SK-N-SH (cell line): ENCODE results near the gene INPP5A. TPM values are rescaled to one million over a fixed set of nuclear protein-coding genes. Genes with fewer than 3 reads are reported as not detected.

Source experiments
- CTCF ChIA-PET: fragments of 300-600, 350-600 bp; formaldehyde crosslinking; extraction: SDS; loops from one replicate; lab custom pipeline; 2021; lab: Yijun Ruan, JAX
- POLR2A ChIA-PET: fragments of 350-600 bp; sonication (Branson Sonifier 250); formaldehyde crosslinking; extraction: SDS; loops from one replicate; lab custom pipeline; 2020; ENCODE audit warnings: antibody characterized with exemption, inconsistent platforms; lab: Yijun Ruan, JAX
- DNase-seq: peaks from one replicate; pipeline ENCODE4 v3.0.0; 2012
- H2AFZ ChIP-seq: fragments of 200-600 bp; sonication (generic); 2 replicates; pipeline ENCODE4 v1.8.1; 2016; ENCODE audit warnings: antibody characterized with exemption, mild to moderate bottlenecking, low read depth
- H3F3A ChIP-seq: fragments of 200-600 bp; sonication (generic); replicated peaks from 2 replicates; pipeline ENCODE3; 2016; ENCODE audit warnings: antibody characterized with exemption, mild to moderate bottlenecking; ENCODE audit not compliant: insufficient read depth
- H3K27ac ChIP-seq, 2 experiments: fragments of 200-500 bp in 1 of 2; fragments of 200-600 bp in 1 of 2; sonication (Bioruptor generic) in 1 of 2; sonication (generic), shearing (Covaris generic) in 1 of 2; 2 replicates each; pipeline versions ENCODE4 v1.5.1 to v1.6.1; 2014 to 2016; ENCODE audit warnings: low read depth in 2 of 2, inconsistent platforms in 1 of 2, low read length in 1 of 2, mild to moderate bottlenecking in 1 of 2, mixed read lengths in 1 of 2
- H3K27me3 ChIP-seq: fragments of 200-600 bp; sonication (generic), shearing (Covaris generic); 2 replicates; pipeline ENCODE4 v1.6.1; 2016; ENCODE audit warnings: mixed run types; ENCODE audit not compliant: insufficient read depth
- H3K36me3 ChIP-seq, 2 experiments: fragments of 200-500 bp in 1 of 2; fragments of 200-600 bp in 1 of 2; sonication (Bioruptor generic) in 1 of 2; sonication (generic) in 1 of 2; replicated peaks in 1 of 2; 2 replicates each; pipeline versions ENCODE3 to v1.5.1; 2014 to 2016; ENCODE audit warnings: low read length in 1 of 2, mild to moderate bottlenecking in 1 of 2; ENCODE audit not compliant: insufficient read depth in 2 of 2, control insufficient read depth in 1 of 2
- H3K4me1 ChIP-seq, 2 experiments: fragments of 200-500 bp in 1 of 2; fragments of 200-600 bp in 1 of 2; sonication (Bioruptor generic) in 1 of 2; sonication (generic), shearing (Covaris generic) in 1 of 2; 2 replicates each; pipeline versions ENCODE4 v1.5.1 to v1.6.1; 2014 to 2016; ENCODE audit warnings: low read depth in 1 of 2, low read length in 1 of 2, mixed run types in 1 of 2; ENCODE audit not compliant: insufficient read depth in 2 of 2, control insufficient read depth in 1 of 2
- H3K4me2 ChIP-seq: fragments of 200-600 bp; sonication (generic), shearing (Covaris generic); 2 replicates; pipeline ENCODE4 v1.6.1; 2017; ENCODE audit warnings: mixed run types
- H3K4me3 ChIP-seq, 2 experiments: fragments of 200-500 bp in 1 of 2; fragments of 200-600 bp in 1 of 2; sonication (Bioruptor generic) in 1 of 2; sonication (generic), shearing (Covaris generic) in 1 of 2; 2 replicates each; pipeline versions ENCODE4 v1.5.1 to v1.8.1; 2014 to 2016; ENCODE audit warnings: low read depth in 2 of 2, inconsistent platforms in 1 of 2, low read length in 1 of 2, mild to moderate bottlenecking in 1 of 2, mixed read lengths in 1 of 2, moderate library complexity in 1 of 2
- H3K79me2 ChIP-seq: fragments of 200-600 bp; sonication (generic); 2 replicates; pipeline ENCODE4 v1.8.1; 2017; ENCODE audit warnings: mild to moderate bottlenecking; ENCODE audit not compliant: insufficient read depth
- H3K9ac ChIP-seq: fragments of 200-600 bp; sonication (generic); 2 replicates; pipeline ENCODE4 v1.6.1; 2017; ENCODE audit warnings: mixed run types
- H3K9me2 ChIP-seq: fragments of 200-600 bp; sonication (generic); 2 replicates; pipeline ENCODE4 v1.6.1; 2017; ENCODE audit warnings: mixed run types
- H3K9me3 ChIP-seq: fragments of 200-600 bp; sonication (generic); 2 replicates; pipeline ENCODE4 v1.6.1; 2017; ENCODE audit warnings: mixed run types, mild to moderate bottlenecking, moderate library complexity
- H4K20me1 ChIP-seq: fragments of 200-600 bp; sonication (generic); 2 replicates; pipeline ENCODE4 v1.6.1; 2017; ENCODE audit warnings: mild to moderate bottlenecking, mixed run types; ENCODE audit not compliant: insufficient read depth
- CHD2 ChIP-seq: fragments of 150-350 bp; IDR thresholded peaks from 2 replicates; pipeline ENCODE4 v1.6.1; 2018; ENCODE audit warnings: low read length; ENCODE audit not compliant: partially characterized antibody
- ELF1 ChIP-seq: IDR thresholded peaks from 2 replicates; pipeline ENCODE4 v1.4.0; 2012
- EP300 ChIP-seq, 2 experiments: IDR thresholded peaks; 2 replicates each; pipeline versions ENCODE4 v1.4.0 to v1.6.1; 2012; ENCODE audit warnings: borderline replicate concordance in 1 of 2, low read depth in 1 of 2, low read length in 1 of 2
- FOSL2 ChIP-seq: IDR thresholded peaks from 2 replicates; pipeline ENCODE4 v1.4.0; 2012; ENCODE audit warnings: low read depth, mild to moderate bottlenecking, moderate library complexity, borderline replicate concordance
- GATA2 ChIP-seq: sonication (generic); formaldehyde crosslinking; IDR thresholded peaks from 2 replicates; pipeline ENCODE4 v1.5.0; 2020; ENCODE audit warnings: mild to moderate bottlenecking, missing genetic modification reagents
- JUND ChIP-seq: IDR thresholded peaks from 2 replicates; pipeline ENCODE4 v1.4.0; 2012
- MEF2A ChIP-seq: IDR thresholded peaks from 2 replicates; pipeline ENCODE4 v1.4.0; 2012; ENCODE audit warnings: low read depth, borderline replicate concordance
- MXI1 ChIP-seq: IDR thresholded peaks from 2 replicates; pipeline ENCODE4 v1.6.1; 2012; ENCODE audit warnings: mild to moderate bottlenecking, low read depth, low read length, improper control_type of control experiment
- POLR2AphosphoS5 ChIP-seq: IDR thresholded peaks from 2 replicates; pipeline ENCODE4 v1.6.1; 2012; ENCODE audit warnings: low read depth, low read length
- RAD21 ChIP-seq: IDR thresholded peaks from 2 replicates; pipeline ENCODE4 v1.6.1; 2012; ENCODE audit warnings: mild to moderate bottlenecking, low read length
- RFX5 ChIP-seq: IDR thresholded peaks from 2 replicates; pipeline ENCODE4 v1.6.1; 2012; ENCODE audit warnings: mild to moderate bottlenecking, improper control_type of control experiment, low read length
- SIN3A ChIP-seq: IDR thresholded peaks from 2 replicates; pipeline ENCODE4 v1.6.1; 2012; ENCODE audit warnings: low read depth, mild to moderate bottlenecking, low read length, moderate library complexity, borderline replicate concordance
- SMC3 ChIP-seq: IDR thresholded peaks from 2 replicates; pipeline ENCODE4 v1.6.1; 2012; ENCODE audit warnings: low read depth, low read length, improper control_type of control experiment
- TAF1 ChIP-seq: IDR thresholded peaks from 2 replicates; pipeline ENCODE4 v1.6.1; 2012; ENCODE audit warnings: low read depth, mild to moderate bottlenecking, low read length, moderate library complexity, borderline replicate concordance
- TCF12 ChIP-seq: IDR thresholded peaks from 2 replicates; pipeline ENCODE4 v1.4.0; 2012
- YY1 ChIP-seq: IDR thresholded peaks from 2 replicates; pipeline ENCODE4 v1.4.0; 2012; ENCODE audit warnings: low read depth, mild to moderate bottlenecking
- WGBS: methylation state at CpG from one replicate; pipeline ENCODE4 v1.1.6; 2017; ENCODE audit warnings: low lambda C conversion rate; 5-methylcytosine and 5-hydroxymethylcytosine counted together
- polyA plus RNA-seq, 3 experiments: library from polyadenylated mRNA; depleted of rRNA; stranded (reverse); fragments of >200 nt; gene quantifications; 2 replicates each; pipeline ENCODE4 v1.2.3, GENCODE V29; 2012
- TF ChIP-seq, protein P1 (sequence below): fragments of 150-350 bp; IDR thresholded peaks from 2 replicates; pipeline ENCODE4 v1.6.1; 2017; ENCODE audit warnings: antibody characterized with exemption, low read length, low read depth, borderline replicate concordance

Gene INPP5A
- polyA plus RNA-seq, 1 of the 3 experiments (the other 2 are of a cell fraction): 12.0 TPM

DNA sequence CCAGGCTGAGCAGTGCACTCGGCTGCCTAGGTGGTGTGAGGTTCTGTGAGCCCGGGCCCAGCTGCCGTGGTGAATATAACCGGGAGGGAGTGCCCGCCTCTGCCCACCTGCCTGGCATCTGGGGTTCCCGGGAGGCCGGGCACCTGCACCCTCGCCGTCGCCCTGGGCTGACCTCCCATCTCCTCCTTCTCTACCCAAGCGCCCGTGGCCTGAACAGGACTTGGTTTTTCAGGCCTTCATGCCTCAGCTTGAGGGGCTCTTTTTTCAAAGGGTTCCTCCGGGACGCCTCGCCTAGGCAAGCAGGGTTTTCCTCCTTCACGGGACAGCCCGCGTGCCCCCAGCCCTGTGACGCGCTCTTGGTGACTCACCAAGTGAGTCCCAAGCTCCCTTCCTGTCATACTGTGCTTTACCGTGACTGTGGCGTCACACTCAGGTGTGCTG is 9.9 kb downstream of the INPP5A start (continued):
- TF ChIP-seq EP300 (IDR thresholded peaks at IDR 0.05; ENCODE audit: borderline replicate concordance in 1 of 2, low read depth in 1 of 2, low read length in 1 of 2) (no peak), CHD2 (no peak), FOSL2 (no peak), RFX5 (no peak), ELF1 (no peak)

DNA sequence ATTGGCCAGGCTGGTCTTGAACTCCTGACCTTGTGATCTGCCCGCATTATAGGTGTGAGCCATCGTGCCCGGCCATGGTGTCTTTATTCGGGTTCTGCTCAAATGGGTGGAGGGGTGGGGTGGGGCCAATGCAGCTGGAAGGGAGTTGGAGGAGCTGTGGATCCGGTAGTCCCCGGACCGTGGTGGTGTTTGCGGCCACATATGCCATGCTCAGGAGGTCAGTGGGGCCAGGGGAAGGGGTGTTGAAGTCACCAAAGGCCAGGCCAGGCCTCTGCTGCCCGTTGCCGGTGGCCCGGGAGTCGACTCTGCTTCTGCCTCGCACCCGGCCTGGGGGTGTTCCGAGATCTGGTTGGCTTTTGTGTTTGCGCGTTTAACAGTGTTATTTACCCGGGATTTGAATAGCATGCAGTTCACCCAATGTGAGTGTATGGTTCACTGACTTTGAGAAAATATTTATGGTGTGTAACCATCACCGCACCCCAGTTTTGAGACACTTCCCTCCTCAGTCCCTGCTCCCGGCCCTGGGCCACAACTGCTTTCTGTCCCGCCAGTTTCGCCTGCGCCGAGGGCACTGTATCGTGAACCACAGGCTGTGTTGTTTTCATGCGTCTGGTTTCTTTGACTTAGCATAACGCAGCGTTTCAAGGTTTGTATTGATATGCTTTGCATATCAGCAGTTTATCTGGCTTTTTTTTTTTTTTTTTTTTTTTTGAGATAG is 10.7 kb downstream of the INPP5A start:
- DNase-seq: no peak
- no peaks in the 10 kb centered on the region; a peak in 1 of 4 replicates for H3K4me1 ChIP-seq
- H3K79me2 ChIP-seq: peaks cover 46% of the 10 kb centered on the region
- H3K9ac ChIP-seq: no peak overlapping the region
- ChIA-PET CTCF (no interaction called here), POLR2A (no interaction called here)
- H3K27ac ChIP-seq: no peak overlapping the region
- H3K4me3 ChIP-seq: no peak overlapping the region
- H3K9me3 ChIP-seq: no peaks in the 10 kb centered on the region
- 92% methylated on average over 25 of the region's 28 CpGs for WGBS
- H2AFZ ChIP-seq: no peak overlapping the region
- no peaks in the 10 kb centered on the region for H3K27me3 ChIP-seq
- TF ChIP-seq MXI1 (no peak), SMC3 (no peak), POLR2AphosphoS5 (no peak), JUND (no peak), SIN3A (no peak), MEF2A (no peak), YY1 (no peak)
- TF ChIP-seq, protein P1, sequence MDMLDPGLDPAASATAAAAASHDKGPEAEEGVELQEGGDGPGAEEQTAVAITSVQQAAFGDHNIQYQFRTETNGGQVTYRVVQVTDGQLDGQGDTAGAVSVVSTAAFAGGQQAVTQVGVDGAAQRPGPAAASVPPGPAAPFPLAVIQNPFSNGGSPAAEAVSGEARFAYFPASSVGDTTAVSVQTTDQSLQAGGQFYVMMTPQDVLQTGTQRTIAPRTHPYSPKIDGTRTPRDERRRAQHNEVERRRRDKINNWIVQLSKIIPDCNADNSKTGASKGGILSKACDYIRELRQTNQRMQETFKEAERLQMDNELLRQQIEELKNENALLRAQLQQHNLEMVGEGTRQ: no peak
- H3F3A ChIP-seq: no peaks in the 10 kb centered on the region
- H3K36me3 ChIP-seq: no peaks in the 10 kb centered on the region
- H3K4me2 ChIP-seq: no peak overlapping the region
- H3K9me2 ChIP-seq: no peaks in the 10 kb centered on the region
- peaks cover 66% of the 10 kb centered on the region for H4K20me1 ChIP-seq

DNA sequence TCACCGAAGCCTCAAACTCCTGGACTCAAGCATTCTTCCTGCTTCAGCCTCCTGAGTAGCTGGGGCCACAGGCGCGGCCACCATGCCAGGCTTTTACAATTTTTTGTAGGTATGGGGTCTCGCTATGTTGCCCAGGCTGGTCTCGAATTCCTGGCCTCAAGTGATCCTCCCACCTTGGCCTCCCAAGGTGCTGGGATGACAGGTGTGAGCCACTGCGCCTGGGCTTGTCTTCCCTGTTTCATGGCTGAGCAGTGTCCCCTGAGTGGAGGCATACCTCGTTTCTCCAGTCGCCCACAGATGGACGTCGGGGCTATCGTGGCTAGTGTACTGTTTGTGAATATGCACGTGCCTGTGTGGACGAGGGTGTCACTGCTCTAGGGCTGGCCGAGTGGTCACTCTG is 11.3 kb downstream of the INPP5A start:
- H3K9me2 ChIP-seq: no peaks in the 10 kb centered on the region
- no peaks in the 10 kb centered on the region for H3F3A ChIP-seq
- H3K36me3 ChIP-seq: no peaks in the 10 kb centered on the region
- peaks cover 61% of the 10 kb centered on the region for H4K20me1 ChIP-seq
- H2AFZ ChIP-seq: no peak overlapping the region
- DNase-seq: no peak
- H3K4me3 ChIP-seq: no peak overlapping the region
- WGBS: 93% methylated on average over 13 of the region's 14 CpGs
- no peak overlapping the region for H3K4me2 ChIP-seq
- no peak overlapping the region for H3K27ac ChIP-seq
- POLR2A ChIA-PET: no interaction called here
- H3K9me3 ChIP-seq: no peaks in the 10 kb centered on the region
- H3K27me3 ChIP-seq: no peaks in the 10 kb centered on the region
- TF ChIP-seq, protein P1: no peak
- no peak for TF ChIP-seq SIN3A
- TF ChIP-seq ELF1: no peak
- no peak for TF ChIP-seq RAD21
- no peak for TF ChIP-seq CHD2
- TF ChIP-seq TAF1: no peak
- TF ChIP-seq TCF12: no peak
- no peak for TF ChIP-seq GATA2 (CRISPR knock-in tag)
- H3K4me1 ChIP-seq: no peaks in the 10 kb centered on the region; a peak in 1 of 4 replicates
- CTCF ChIA-PET: interaction anchor here (0.7 kb wide), 1 partner anchor 9 kb away, joined by 3 read pairs; no protein-coding TSS in a partner anchor
- no peak overlapping the region for H3K9ac ChIP-seq
- peaks cover 40% of the 10 kb centered on the region for H3K79me2 ChIP-seq
